Lung (tissue), 12 donors: ENCODE measurements around the gene BDH2. TPM values are rescaled to one million over a fixed set of nuclear protein-coding genes. Genes with fewer than 3 reads are reported as not detected.
A peak's percentile ranks its signal among the peaks of the same experiment; 100 is the strongest.

Experiments
- ATAC-seq: fragments of 200-7000 bp; cut with Tn5 transposase; one replicate; pipeline ENCODE4 v1.9.1; 2020; ENCODE audit warnings: moderate number of reproducible peaks; ENCODE audit not compliant: insufficient read depth, low FRiP score
- DNase-seq, 3 donors: peaks; one replicate each; pipeline ENCODE4 v3.0.0-alpha.2; 2013 to 2017
- H3K27ac ChIP-seq, 2 donors: one replicate each; pipeline ENCODE4 v1.5.1; 2013; ENCODE audit warnings: mild to moderate bottlenecking in 2 of 2, moderate library complexity in 2 of 2, control low read depth in 1 of 2, inconsistent platforms in 1 of 2, low read depth in 1 of 2, low read length in 1 of 2
- H3K27me3 ChIP-seq, 3 donors: one replicate each; pipeline ENCODE4 v1.5.1; 2013; ENCODE audit warnings: low read length in 2 of 3; ENCODE audit not compliant: control insufficient read depth in 3 of 3, insufficient read depth in 3 of 3
- H3K36me3 ChIP-seq, 4 donors: one replicate each; pipeline ENCODE4 v1.5.1; 2013; ENCODE audit warnings: low read length in 4 of 4, mild to moderate bottlenecking in 1 of 4, moderate library complexity in 1 of 4; ENCODE audit not compliant: control insufficient read depth in 4 of 4, insufficient read depth in 4 of 4
- H3K4me1 ChIP-seq, 5 donors: one replicate each; pipeline ENCODE4 v1.5.1; 2013; ENCODE audit warnings: low read length in 5 of 5, mild to moderate bottlenecking in 2 of 5, moderate library complexity in 1 of 5; ENCODE audit not compliant: control insufficient read depth in 5 of 5, insufficient read depth in 5 of 5
- H3K4me3 ChIP-seq: one replicate; pipeline ENCODE4 v1.5.1; 2013; ENCODE audit warnings: mild to moderate bottlenecking, control low read depth, moderate library complexity
- H3K9ac ChIP-seq, 2 donors: one replicate each; pipeline ENCODE4 v1.5.1; 2013; ENCODE audit warnings: low read length in 2 of 2, control low read depth in 1 of 2; ENCODE audit not compliant: insufficient read depth in 1 of 2
- H3K9me3 ChIP-seq, 4 donors: one replicate each; pipeline ENCODE4 v1.5.1; 2013; ENCODE audit warnings: low read length in 3 of 4, mild to moderate bottlenecking in 1 of 4, moderate library complexity in 1 of 4; ENCODE audit not compliant: control insufficient read depth in 4 of 4, insufficient read depth in 3 of 4
- WGBS, 2 donors: extraction: QIAGEN DNeasy Blood & Tissue Kit; methylation state at CpG; one replicate each; pipeline ENCODE4 v1.1.7; 2013; 5-methylcytosine and 5-hydroxymethylcytosine counted together
- polyA plus RNA-seq, 2 donors: library from polyadenylated mRNA; stranded (reverse); fragments of 200-250 nt; gene quantifications; one replicate each; pipeline ENCODE4 v1.2.1, GENCODE V29; 2013
- total RNA-seq, 2 donors: library from RNA; depleted of rRNA in 1 of 2; stranded (reverse); fragments of >200 nt in 1 of 2; gene quantifications; one replicate each; pipeline ENCODE4 v1.2.1, GENCODE V29; 2014 to 2021
- TF ChIP-seq, protein P1 (sequence below): IDR thresholded peaks from 2 replicates; pipeline ENCODE4 v1.5.1; 2012; ENCODE audit warnings: mild to moderate bottlenecking; ENCODE audit errors: control extremely low read depth, extremely low read depth
- donor health status: control.
- donor health status: control.
- donor health status: Bipolar disorder and iron deficiency.
- donor health status: healthy.
- donor health status: DM: yes; HTN: yes; CAD: no.

The BDH2 gene
- total and polyA plus RNA-seq, 4 donors = 30.9 to 99.2 (median 54.4) TPM

DNA sequence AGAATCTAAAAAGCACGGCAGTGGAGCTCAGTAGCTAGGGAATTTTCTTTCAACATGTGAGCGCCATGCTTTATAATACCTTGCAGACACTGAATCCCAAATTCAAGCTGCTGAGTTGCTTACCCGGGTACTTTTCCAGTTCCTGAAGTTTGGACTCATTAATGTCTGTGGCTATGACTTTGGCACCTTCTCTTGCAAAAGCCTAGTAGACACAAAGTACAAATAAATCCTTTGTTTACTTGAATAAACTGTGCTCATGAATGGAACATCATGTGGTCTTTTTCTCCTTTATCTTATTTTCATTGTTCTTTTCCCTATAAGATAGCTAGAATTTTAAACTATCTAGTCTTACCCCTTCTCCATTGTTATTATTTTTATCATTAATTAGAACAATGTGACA is 4.6 kb downstream of the BDH2 start:
- TF ChIP-seq, protein P1, sequence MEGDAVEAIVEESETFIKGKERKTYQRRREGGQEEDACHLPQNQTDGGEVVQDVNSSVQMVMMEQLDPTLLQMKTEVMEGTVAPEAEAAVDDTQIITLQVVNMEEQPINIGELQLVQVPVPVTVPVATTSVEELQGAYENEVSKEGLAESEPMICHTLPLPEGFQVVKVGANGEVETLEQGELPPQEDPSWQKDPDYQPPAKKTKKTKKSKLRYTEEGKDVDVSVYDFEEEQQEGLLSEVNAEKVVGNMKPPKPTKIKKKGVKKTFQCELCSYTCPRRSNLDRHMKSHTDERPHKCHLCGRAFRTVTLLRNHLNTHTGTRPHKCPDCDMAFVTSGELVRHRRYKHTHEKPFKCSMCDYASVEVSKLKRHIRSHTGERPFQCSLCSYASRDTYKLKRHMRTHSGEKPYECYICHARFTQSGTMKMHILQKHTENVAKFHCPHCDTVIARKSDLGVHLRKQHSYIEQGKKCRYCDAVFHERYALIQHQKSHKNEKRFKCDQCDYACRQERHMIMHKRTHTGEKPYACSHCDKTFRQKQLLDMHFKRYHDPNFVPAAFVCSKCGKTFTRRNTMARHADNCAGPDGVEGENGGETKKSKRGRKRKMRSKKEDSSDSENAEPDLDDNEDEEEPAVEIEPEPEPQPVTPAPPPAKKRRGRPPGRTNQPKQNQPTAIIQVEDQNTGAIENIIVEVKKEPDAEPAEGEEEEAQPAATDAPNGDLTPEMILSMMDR = no peak

DNA sequence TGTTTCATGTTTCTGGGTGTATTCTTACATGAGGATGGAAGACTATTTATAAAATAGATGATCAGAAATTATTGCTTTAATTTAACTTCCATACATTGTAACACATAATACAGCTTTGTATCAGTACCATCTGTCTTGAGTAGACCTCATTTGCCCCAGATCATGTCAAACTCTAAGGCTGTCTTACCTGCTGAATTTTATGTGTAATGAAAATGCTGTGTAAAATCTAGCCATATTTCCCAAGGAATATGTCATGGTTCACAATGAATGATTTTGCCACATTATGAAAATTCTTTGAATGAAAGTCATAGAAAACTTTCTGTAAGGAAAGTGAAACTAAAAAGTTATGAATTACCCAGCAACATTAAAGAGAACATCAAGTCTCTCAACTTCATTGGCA is 7.4 kb downstream of the BDH2 start:
- H3K27ac ChIP-seq = no peak overlapping the region
- peaks cover 11 to 44% (median 18%) of the 10 kb centered on the region in 4 donors for H3K36me3 ChIP-seq
- H3K4me1 ChIP-seq = peaks cover 0 to 2% (median 2%) of the 10 kb centered on the region in 5 donors
- no peak overlapping the region for H3K4me3 ChIP-seq
- DNase-seq = no peak
- no peak overlapping the region for H3K9ac ChIP-seq
- no peaks in the 10 kb centered on the region for H3K9me3 ChIP-seq
- TF ChIP-seq, protein P1 = no peak
- H3K27me3 ChIP-seq = no peaks in the 10 kb centered on the region
- no peak for ATAC-seq

More for the DNA sequence above, 4.6 kb downstream of the BDH2 start:
- H3K9ac ChIP-seq = no peak overlapping the region
- ATAC-seq (no peak), DNase-seq (no peak)
- no peaks in the 10 kb centered on the region for H3K27me3 ChIP-seq
- no peak overlapping the region for H3K4me3 ChIP-seq
- 88 to 92% methylated on average over 3 of the region's 3 CpGs for WGBS, 2 donors
- no peak overlapping the region for H3K27ac ChIP-seq
- peaks cover 5 to 14% (median 6%) of the 10 kb centered on the region in 5 donors for H3K4me1 ChIP-seq
- H3K9me3 ChIP-seq = no peaks in the 10 kb centered on the region
- H3K36me3 ChIP-seq = peaks cover 2 to 25% (median 12%) of the 10 kb centered on the region in 4 donors

DNA sequence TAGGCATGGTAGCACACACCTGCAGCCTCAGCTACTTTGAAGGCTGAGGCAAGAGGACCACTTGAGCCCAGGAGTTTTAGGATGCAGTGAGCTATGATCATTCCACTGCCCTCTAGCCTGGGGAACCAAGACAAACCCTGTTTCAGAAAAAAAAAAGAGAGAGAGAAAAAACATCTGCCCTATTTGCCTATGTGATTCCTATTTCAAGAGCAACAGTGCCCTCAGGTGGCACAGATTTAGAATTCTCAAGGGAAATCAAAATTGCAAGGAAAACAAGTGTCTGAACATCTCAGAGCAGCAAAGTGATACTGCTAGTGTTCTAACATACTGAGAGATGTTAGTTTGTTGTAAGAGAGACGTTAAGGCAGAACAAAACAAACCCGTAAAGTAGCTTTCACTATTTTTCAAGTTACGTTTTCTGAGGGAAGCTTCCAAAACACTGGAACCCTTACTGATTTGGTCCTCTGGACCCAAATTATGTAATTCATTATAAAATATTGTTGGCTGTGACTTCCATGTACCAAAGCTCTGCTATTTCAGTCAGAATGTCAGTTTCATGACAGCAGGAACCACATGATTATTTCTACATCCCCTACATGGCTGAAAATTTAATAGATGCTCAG is 7.9 kb downstream of the BDH2 start:
- H3K4me1 ChIP-seq = peaks cover 0 to 1% (median 0%) of the 10 kb centered on the region in 5 donors
- no peak overlapping the region for H3K27ac ChIP-seq
- ATAC-seq = no peak
- DNase-seq = peak; percentile 39 to 81 (median 76)
- H3K9ac ChIP-seq = no peak overlapping the region
- TF ChIP-seq, protein P1 = peak; percentile 46
- no peaks in the 10 kb centered on the region for H3K9me3 ChIP-seq
- no peaks in the 10 kb centered on the region for H3K27me3 ChIP-seq
- peaks cover 14 to 48% (median 22%) of the 10 kb centered on the region in 4 donors for H3K36me3 ChIP-seq
- WGBS, 2 donors = 71 to 74% methylated on average over 3 of the region's 3 CpGs
- no peak overlapping the region for H3K4me3 ChIP-seq

DNA sequence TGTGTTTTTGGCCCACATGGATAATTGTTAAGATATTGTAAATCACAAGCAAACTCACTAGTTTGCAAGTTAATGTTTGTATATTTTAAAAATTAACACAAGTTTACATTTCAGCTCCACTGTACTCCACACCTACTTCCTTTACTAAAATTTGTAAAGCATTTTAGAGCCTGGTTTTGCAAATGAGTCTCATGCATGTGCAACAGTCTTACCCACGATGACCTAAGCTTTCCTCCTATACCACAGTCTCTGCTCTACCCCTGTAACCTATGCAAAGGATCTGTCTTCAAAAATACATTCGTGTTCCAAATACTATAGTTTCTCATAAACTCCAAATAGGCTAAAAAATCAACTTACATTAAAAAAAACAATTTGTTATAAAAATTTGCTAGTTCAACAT is 10.2 kb downstream of the BDH2 start:
- 72 to 77% methylated on average over 2 of the region's 2 CpGs for WGBS, 2 donors
- DNase-seq (no peak), ATAC-seq (no peak)
- Histone ChIP-seq H3K27me3 (no peaks in the 10 kb centered on the region), H3K36me3 (peaks cover 20 to 68% (median 30%) of the 10 kb centered on the region in 4 donors), H3K4me3 (no peak overlapping the region), H3K9me3 (no peaks in the 10 kb centered on the region), H3K4me1 (no peaks in the 10 kb centered on the region), H3K27ac (no peak overlapping the region), H3K9ac (no peak overlapping the region)
- TF ChIP-seq, protein P1 = no peak
